Ramos (cell line): ENCODE measurements around the gene UBIAD1.

Experiments used
- in situ Hi-C: fragments of 300-500 bp; cut with MboI; formaldehyde crosslinking; loops from one replicate; pipeline ENCODE4 v1.14.3; 2022; ENCODE audit warnings: low sequenced_read_pairs; ENCODE audit not compliant: unreplicated experiment

The UBIAD1 gene

DNA sequence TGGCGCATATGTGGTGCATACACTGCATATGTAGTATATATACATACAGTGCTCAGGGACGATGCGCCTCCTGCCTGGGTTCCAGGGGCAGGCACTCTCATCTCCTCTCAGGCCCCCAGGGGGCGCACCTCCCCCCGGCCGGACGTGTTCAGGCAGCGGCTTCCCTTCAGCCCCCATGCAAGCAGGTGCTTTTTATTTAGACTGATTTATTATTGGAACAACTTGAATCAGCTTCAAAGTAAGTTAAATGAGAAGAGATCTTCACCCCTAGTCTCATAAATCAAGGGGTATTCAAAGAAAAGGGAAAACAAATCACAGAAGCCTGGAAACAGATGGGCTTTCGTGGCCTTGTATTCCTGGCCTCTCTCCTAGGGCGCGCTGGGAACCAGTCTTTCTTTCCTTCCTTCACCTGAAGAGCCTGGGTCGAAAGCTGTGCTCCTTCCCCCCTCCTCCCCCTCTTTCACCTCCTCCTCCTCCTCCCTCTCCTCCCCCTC lies 64.6 kb downstream of the UBIAD1 start:
- in situ Hi-C loops: no loop called here
